GF-D8 (cell line): ENCODE results near the gene AGRP.
"Not testable (repeated sequence)": the region's sequence is repeated elsewhere in the genome, so short reads cannot be mapped to it uniquely, and the experiment has no call there.

Source experiments
- DNase-seq: peaks from one replicate; lab custom pipeline; 2025; lab: John Stamatoyannopoulos, UW

Gene AGRP

GRCh38 chr16:67504031-67505021 is 21.0 kb upstream of the AGRP start:
- DNase-seq: no peak

DNA sequence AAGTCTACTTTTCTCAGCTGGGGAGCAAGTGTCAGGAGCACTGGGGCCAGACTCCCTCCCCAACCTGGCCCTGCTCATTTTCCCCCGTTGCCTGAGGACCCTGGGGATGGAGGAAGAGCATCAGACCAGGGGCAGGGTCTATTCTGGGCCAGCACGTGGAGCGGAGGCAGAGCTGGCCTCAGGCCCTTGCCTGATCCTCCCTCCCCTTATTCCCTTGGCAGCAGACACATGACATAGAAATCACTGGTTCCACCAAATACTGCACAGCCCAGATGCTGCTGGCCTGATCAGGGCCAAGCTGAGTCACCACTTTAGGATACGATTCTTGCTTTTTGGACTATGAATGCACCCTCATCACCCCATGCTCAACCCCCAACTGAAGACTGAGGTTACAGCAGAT is 15.8 kb upstream of the AGRP start:
- no peak for DNase-seq

DNA sequence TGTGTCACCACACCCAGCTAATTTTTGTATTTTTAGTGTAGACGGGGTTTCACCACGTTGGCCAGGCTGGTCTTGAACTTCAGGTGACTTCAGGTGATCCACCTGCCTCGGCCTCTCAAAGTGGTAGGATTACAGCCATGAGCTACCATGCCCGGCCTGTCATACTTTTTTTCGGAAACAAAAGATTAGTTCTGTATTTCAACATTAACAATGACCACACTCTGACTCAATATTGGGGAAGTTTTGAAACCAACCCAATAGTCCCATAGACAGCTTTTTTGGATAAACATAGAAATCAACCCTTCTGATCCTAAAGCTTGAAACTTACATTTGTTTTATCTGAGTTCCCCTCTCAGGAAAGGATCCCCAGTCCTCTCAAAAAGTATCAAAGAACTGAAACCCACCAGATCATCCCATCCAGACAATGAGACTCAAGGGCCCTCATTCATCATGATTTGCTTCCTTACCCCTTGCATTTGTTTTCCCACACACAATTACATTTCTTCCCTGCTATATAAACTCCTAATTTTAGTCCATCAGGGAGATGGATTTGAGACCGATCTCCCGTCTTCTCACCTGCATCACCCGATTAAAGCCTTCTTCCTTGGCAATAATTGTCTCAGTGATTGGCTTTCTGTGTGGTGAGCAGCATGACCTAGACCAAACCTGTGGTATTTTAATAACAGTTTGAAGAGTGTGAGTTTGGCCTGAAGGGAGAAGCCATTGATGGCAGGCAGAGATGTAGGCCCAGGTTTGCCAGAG is 7.2 kb upstream of the AGRP start:
- peak; percentile 44 for DNase-seq

GRCh38 chr16:67489401-67490083 is 6.2 kb upstream of the AGRP start:
- no peak for DNase-seq

- not testable (repeated sequence) for DNase-seq
Measured at GRCh38 chr16:67487561-67487960, 4.2 kb upstream of the AGRP start.

DNA sequence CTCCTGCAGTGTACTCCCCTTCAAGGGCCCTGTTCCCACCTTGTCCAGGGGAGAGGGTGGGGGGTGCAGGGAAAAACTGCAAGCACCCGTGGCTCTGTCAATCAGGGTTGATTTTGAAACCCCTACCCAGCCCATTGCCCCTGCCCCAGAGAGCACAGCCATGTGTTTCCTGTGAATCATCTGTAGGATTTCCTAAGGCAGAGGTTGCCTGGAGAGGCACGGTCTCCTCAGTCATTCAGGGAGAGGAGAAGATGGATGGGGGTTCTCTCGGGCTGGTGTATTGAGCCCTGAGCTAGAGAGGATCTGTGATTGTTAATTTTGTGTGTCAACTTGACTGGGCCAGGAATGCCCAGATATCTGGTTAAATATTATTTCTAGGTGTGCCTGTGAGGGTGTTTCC is 3.5 kb upstream of the AGRP start:
- DNase-seq: peak; percentile 42

DNA sequence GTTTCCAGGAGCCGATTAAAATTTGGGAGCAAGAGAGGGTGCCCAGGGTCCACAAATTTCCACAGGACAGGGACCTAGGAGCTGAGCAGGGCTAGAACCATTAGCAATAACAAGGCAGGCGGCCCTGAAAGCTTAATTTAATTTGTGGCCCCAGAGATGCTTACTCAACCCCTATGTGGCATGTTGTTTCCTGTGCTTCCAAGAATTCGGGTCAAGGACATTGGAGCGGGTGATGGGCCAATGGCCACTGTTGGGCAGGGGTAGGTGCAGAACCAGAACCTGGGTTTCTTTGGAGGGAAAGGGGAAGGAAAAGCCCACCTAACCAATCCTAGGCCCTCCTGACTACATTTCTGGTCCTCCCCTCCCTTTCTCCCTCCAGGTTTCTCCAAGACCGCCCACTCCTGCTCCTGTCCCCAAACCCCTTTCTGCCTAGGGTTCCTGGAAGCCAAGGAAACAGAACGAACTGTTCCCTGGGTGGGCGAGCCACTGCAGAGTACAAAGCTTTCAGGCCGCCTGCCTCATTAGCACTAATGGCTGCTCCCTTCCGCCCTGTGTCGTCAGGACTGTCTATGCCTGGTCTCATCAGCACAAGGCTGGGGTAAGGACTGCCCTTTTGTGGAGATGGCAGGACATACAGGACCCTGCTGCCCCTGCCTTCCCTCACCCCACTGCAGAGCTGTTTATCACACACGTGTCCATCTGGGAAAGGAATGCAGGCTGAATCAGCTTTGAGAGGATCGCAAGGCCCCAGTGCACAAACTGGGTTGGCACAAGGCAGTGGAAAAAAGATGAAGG is 581 bp upstream of the AGRP start:
- DNase-seq: no peak

GRCh38 chr16:67482233-67482924 is 968 bp downstream of the AGRP start:
- DNase-seq: no peak

DNA sequence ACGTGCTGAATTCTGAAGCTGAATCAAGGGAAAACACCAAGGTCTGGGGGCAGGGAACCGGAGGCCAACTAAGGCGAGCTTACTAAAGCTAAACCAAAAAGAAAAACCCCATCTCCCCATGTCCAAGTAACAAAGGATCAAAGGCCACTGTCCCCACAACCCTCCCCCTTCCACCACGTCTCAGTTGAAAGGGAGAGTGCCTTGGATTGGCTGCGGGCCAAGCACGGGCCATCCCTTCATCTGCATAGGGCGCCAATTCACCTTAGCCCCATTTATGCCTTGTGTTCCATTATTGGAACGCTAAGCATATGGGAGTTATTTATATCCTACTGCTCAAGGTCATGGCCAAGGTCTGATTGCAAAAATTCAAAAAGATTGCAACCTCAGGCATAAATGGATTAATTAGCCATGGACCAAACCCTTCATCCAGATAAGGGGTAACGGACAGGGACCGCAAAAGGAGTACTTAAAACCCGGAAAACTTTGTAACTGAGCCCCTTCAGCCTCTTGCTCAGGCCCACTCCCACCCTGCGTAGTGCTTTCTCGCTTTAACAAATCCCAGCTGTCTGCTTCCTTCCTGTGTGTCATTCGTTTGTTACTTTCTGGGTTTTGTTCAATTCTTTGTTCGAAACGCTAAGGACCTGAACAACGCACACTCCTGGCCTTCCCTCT is 1.6 kb downstream of the AGRP start:
- DNase-seq: peak; percentile 5

- peak; percentile 89 for DNase-seq
Measured at GRCh38 chr16:67480833-67481560, 2.4 kb downstream of the AGRP start, which contains the start of gene ATP6V0D1. Gene ATP6V0D1 (minus strand): TSS chr16:67481157. CDS start chr16:67481086, 71 bp downstream.

- no peak for DNase-seq
Measured at GRCh38 chr16:67477960-67478554, 5.3 kb downstream of the AGRP start.

DNA sequence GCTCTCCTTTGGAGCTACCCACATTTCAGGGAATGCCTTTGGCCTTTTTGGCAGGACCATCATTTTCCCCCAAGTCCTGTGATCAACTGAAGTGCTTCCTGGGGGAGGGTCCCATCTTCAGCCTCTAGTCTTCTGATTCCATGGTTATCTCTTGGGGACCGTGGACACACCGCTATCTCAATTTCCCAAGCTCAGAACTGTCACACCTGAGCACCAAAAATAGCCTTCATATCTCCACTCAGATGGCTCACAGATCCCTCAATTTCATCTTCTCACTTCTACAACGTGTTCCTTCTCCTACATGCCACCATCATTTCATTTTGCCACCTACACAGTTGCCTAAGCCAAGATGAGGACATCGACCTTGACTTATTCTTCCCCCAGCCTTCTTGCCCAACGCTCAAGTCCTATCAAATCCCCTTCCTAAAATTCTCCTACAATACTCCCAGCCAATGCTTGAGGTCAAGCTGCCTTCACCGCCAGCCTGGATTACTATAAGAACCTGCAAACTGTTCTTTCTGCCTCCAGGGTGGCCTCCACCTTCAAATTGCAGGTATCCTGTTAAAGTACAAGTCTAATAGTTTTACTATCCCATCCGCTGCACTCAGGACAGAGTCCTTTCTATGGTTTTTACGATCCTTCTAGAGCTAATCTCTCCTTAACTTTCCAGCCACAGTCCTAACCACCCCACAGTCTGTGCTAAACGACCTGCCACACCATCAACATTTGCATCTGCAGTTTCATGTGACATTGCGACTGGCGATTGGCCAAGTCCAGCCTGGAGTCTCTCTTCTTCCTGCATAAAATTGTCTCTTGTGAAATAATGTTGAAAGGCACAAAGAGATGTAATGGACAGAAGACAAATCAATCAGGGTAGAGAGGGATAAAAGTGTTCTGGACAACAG is 8.5 kb downstream of the AGRP start:
- DNase-seq: no peak

GRCh38 chr16:67471758-67472384 is 11.5 kb downstream of the AGRP start:
- DNase-seq: no peak

- no peak for DNase-seq
Measured at GRCh38 chr16:67470359-67470758, 13.0 kb downstream of the AGRP start.

DNA sequence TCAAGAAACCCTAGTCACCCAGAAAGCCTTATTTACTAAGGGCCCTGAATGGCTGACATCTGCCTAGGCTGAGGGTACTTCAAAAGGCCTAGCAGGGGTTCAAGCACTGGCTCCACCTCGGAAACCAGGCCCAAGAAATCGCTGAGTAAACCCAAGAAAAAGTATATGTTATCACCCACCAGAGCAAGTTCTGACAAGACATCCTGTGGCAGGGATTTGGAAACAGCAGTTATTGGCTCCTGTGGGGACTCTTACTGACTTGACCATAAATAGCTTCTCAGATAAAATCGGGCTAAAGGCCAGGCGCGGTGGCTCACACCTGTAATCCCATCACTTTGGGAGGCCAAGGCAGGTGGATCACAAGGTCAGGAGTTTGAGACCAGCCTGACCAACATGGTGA is 14.6 kb downstream of the AGRP start:
- no peak for DNase-seq

DNA sequence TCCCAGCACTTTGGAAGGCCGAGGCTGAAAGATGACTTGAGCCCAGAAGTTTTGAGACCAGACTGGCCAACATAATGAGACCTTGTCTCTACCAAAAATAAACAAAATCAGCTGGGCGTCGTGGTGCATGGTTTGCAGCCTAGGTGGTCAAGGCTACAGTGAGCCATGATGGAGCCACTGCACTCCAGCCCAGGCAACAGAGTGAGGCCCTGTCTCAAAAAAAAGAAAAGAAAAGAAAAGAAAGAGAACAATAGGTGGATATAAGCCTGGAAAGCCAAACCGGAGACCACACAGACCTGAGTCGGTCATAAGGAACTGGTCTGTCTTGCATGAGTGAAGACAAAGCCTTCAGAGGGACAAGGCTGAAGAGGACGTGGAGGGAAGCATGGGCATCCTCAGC is 16.8 kb downstream of the AGRP start:
- DNase-seq: no peak

GRCh38 chr16:67464565-67464964 is 18.8 kb downstream of the AGRP start:
- DNase-seq: no peak

GRCh38 chr16:67463691-67464090 is 19.7 kb downstream of the AGRP start:
- DNase-seq: no peak
